ENCODE data around the gene PTCD3.

Gene PTCD3

DNA sequence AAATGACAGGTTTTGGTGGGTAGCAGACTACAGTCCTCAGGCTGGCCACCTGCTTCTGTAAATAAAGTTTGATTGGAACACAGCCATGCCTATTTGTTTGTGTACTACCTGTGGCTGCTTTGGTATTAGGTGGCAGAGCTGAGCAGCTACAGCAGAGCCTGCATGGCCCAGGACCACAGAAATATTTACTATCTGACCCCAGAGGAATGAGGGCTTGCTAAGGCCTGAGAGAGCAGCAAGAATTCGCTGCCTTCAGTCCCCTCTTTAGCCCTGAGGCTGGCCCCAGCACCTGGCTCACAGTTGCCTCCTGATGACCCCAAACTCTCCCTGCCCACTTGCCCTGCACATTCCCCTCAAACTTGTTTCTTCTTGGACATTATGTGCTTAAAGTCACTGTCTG lies 32.8 kb upstream of the PTCD3 start:
- no peak for TF ChIP-seq TAF1 (IDR thresholded peaks at IDR 0.05; ENCODE audit: borderline replicate concordance, insufficient read depth, low read length)
- TF ChIP-seq POLR2AphosphoS5 (IDR thresholded peaks at IDR 0.05; ENCODE audit: low read depth, low read length) = no peak
- TF ChIP-seq, protein P1, sequence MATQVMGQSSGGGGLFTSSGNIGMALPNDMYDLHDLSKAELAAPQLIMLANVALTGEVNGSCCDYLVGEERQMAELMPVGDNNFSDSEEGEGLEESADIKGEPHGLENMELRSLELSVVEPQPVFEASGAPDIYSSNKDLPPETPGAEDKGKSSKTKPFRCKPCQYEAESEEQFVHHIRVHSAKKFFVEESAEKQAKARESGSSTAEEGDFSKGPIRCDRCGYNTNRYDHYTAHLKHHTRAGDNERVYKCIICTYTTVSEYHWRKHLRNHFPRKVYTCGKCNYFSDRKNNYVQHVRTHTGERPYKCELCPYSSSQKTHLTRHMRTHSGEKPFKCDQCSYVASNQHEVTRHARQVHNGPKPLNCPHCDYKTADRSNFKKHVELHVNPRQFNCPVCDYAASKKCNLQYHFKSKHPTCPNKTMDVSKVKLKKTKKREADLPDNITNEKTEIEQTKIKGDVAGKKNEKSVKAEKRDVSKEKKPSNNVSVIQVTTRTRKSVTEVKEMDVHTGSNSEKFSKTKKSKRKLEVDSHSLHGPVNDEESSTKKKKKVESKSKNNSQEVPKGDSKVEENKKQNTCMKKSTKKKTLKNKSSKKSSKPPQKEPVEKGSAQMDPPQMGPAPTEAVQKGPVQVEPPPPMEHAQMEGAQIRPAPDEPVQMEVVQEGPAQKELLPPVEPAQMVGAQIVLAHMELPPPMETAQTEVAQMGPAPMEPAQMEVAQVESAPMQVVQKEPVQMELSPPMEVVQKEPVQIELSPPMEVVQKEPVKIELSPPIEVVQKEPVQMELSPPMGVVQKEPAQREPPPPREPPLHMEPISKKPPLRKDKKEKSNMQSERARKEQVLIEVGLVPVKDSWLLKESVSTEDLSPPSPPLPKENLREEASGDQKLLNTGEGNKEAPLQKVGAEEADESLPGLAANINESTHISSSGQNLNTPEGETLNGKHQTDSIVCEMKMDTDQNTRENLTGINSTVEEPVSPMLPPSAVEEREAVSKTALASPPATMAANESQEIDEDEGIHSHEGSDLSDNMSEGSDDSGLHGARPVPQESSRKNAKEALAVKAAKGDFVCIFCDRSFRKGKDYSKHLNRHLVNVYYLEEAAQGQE (IDR thresholded peaks at IDR 0.05; ENCODE audit: insufficient read depth in 1 of 2, low read depth in 2 of 2, low read length in 2 of 2) = no peak
- TF ChIP-seq FOXP2 (optimal IDR thresholded peaks at IDR 0.05; ENCODE audit: borderline replicate concordance, extremely low read depth, extremely low read length, insufficient read depth) = no peak
- TF ChIP-seq SIN3A (IDR thresholded peaks at IDR 0.05; ENCODE audit: borderline replicate concordance, insufficient read depth, low read length) = no peak

DNA sequence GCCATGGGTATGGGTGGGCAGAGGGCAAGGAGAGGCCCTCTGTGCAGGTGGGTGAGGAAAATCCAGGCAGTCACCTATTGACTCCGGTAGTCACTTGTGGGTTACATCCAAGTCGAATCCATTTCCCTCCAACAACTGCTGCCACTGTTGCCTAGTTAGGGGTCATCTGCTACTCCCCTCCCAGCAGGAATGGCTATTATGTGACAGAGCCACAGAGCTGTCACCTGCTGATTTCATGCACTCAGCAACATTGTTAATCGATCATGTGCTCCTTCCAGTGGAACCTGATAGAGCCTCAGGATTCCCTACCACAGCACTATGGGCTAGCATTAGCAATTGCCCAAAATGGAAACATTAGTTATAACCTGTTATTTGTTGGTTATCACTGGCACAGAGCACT lies 31.8 kb upstream of the PTCD3 start:
- TF ChIP-seq POLR2AphosphoS5 (IDR thresholded peaks at IDR 0.05; ENCODE audit: low read depth, low read length) (no peak), TAF1 (IDR thresholded peaks at IDR 0.05; ENCODE audit: borderline replicate concordance, insufficient read depth, low read length) (no peak), FOXP2 (optimal IDR thresholded peaks at IDR 0.05; ENCODE audit: borderline replicate concordance, extremely low read depth, extremely low read length, insufficient read depth) (no peak), SIN3A (IDR thresholded peaks at IDR 0.05; ENCODE audit: borderline replicate concordance, insufficient read depth, low read length) (no peak)
- TF ChIP-seq, protein P1 (IDR thresholded peaks at IDR 0.05; ENCODE audit: insufficient read depth in 1 of 2, low read depth in 2 of 2, low read length in 2 of 2) = no peak

DNA sequence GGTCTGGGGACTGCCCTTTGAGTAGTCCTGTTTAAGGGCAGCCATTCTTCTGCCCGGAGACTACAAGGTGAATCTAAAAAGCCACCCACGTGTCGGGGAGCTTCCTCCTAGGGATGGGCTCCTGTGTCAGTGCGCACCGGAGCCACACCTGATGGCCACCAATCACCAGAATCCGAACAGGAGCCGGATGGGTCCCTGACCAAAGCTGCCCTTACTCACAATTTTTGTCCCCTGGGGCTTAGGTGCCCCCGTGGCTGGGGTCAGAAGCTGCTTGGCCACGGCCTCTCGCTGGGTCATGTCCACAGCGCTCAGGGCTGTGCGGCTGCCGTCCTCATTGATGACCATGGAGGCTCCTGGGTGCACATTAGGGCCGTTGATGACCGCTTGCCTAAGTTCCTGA lies 31.2 kb upstream of the PTCD3 start:
- TF ChIP-seq, protein P1 (IDR thresholded peaks at IDR 0.05; ENCODE audit: insufficient read depth in 1 of 2, low read depth in 2 of 2, low read length in 2 of 2) = no peak
- TF ChIP-seq POLR2AphosphoS5 (IDR thresholded peaks at IDR 0.05; ENCODE audit: low read depth, low read length) = no peak
- no peak for TF ChIP-seq SIN3A (IDR thresholded peaks at IDR 0.05; ENCODE audit: borderline replicate concordance, insufficient read depth, low read length)
- no peak for TF ChIP-seq TAF1 (IDR thresholded peaks at IDR 0.05; ENCODE audit: borderline replicate concordance, insufficient read depth, low read length)
- TF ChIP-seq FOXP2 (optimal IDR thresholded peaks at IDR 0.05; ENCODE audit: borderline replicate concordance, extremely low read depth, extremely low read length, insufficient read depth) = no peak

DNA sequence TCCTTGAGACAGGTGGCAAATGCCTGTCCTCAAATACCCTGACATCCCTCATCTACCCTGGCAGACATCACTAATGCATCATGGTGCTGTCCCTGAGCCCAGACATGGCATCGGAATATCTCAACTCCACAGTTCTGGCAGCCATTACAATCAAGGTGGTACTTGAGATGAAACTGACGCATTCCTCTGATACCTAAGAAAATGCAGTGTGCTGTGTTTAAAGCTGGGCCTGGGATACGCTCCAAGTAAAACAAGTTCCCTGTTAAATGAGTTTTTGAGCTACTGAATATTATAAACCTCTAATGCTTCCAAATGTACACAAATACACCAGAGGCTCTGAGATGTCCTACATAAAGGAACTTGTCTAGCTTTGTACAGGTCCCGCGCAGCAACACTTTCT lies 30.1 kb upstream of the PTCD3 start:
- TF ChIP-seq, protein P1 (IDR thresholded peaks at IDR 0.05; ENCODE audit: insufficient read depth in 1 of 2, low read depth in 2 of 2, low read length in 2 of 2) = no peak
- TF ChIP-seq FOXP2 (optimal IDR thresholded peaks at IDR 0.05; ENCODE audit: borderline replicate concordance, extremely low read depth, extremely low read length, insufficient read depth) (no peak), SIN3A (IDR thresholded peaks at IDR 0.05; ENCODE audit: borderline replicate concordance, insufficient read depth, low read length) (no peak)
